Progenitor cell of endocrine pancreas (in vitro differentiated cells): Measurements from ENCODE around the gene PPP4R1. TPM values are rescaled to one million over a fixed set of nuclear protein-coding genes. Genes with fewer than 3 reads are reported as not detected.
"Not testable (repeated sequence)": the region's sequence is repeated elsewhere in the genome, so short reads cannot be mapped to it uniquely, and the experiment has no call there.

Experiments
- DNase-seq: peaks from one replicate; pipeline ENCODE4 v3.0.0; 2021; ENCODE audit warnings: low spot score; ENCODE audit not compliant: unreplicated experiment
- H3K27ac Mint-ChIP-seq: 2 replicates; pipeline ENCODE4 v1.8.0; 2021; ENCODE audit warnings: mild to moderate bottlenecking, moderate library complexity, mixed read lengths
- H3K27me3 Mint-ChIP-seq: 2 replicates; pipeline ENCODE4 v1.8.0; 2021; ENCODE audit warnings: mixed read lengths
- H3K36me3 Mint-ChIP-seq: 2 replicates; pipeline ENCODE4 v1.8.0; 2022; ENCODE audit warnings: mixed read lengths; ENCODE audit not compliant: insufficient read depth
- H3K4me1 Mint-ChIP-seq: 2 replicates; pipeline ENCODE4 v1.8.0; 2021; ENCODE audit warnings: low read depth, mixed read lengths
- H3K4me3 Mint-ChIP-seq: 2 replicates; pipeline ENCODE4 v1.8.0; 2021; ENCODE audit warnings: low read depth, mild to moderate bottlenecking, moderate library complexity, mixed read lengths
- H3K9me3 Mint-ChIP-seq: 2 replicates; pipeline ENCODE4 v1.8.0; 2021; ENCODE audit warnings: low read depth, mixed read lengths
- total RNA-seq: library from RNA; stranded (reverse); gene quantifications from 2 replicates; pipeline ENCODE4 v1.2.1, GENCODE V29; 2021
- TF ChIP-seq, protein P1 (sequence below): fragments of 200-600 bp; sonication (generic); IDR thresholded peaks from one replicate; pipeline ENCODE4 v1.5.0; 2021; ENCODE audit warnings: antibody characterized with exemption, mild to moderate bottlenecking; ENCODE audit not compliant: unreplicated experiment

The PPP4R1 gene
- total RNA-seq, 1 donor from 2014 or later = 169 TPM

GRCh38 chr18:9647496-9648323 is 33.4 kb upstream of the PPP4R1 start:
- Mint-ChIP-seq H3K4me1 (peaks cover 17% of the 10 kb centered on the region), H3K9me3 (no peaks in the 10 kb centered on the region), H3K27ac (no peak overlapping the region)

GRCh38 chr18:9643549-9643948 is 29.2 kb upstream of the PPP4R1 start:
- TF ChIP-seq, protein P1, sequence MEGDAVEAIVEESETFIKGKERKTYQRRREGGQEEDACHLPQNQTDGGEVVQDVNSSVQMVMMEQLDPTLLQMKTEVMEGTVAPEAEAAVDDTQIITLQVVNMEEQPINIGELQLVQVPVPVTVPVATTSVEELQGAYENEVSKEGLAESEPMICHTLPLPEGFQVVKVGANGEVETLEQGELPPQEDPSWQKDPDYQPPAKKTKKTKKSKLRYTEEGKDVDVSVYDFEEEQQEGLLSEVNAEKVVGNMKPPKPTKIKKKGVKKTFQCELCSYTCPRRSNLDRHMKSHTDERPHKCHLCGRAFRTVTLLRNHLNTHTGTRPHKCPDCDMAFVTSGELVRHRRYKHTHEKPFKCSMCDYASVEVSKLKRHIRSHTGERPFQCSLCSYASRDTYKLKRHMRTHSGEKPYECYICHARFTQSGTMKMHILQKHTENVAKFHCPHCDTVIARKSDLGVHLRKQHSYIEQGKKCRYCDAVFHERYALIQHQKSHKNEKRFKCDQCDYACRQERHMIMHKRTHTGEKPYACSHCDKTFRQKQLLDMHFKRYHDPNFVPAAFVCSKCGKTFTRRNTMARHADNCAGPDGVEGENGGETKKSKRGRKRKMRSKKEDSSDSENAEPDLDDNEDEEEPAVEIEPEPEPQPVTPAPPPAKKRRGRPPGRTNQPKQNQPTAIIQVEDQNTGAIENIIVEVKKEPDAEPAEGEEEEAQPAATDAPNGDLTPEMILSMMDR = no peak
- no peak for DNase-seq
- Mint-ChIP-seq H3K27me3 (no peaks in the 10 kb centered on the region), H3K4me3 (no peak overlapping the region), H3K4me1 (peaks cover 22% of the 10 kb centered on the region), H3K36me3 (no peaks in the 10 kb centered on the region), H3K27ac (peak overlapping the region; percentile 96), H3K9me3 (no peaks in the 10 kb centered on the region)

More at GRCh38 chr18:9647496-9648323, 33.4 kb upstream of the PPP4R1 start:
- no peaks in the 10 kb centered on the region for H3K36me3 Mint-ChIP-seq
- TF ChIP-seq, protein P1 = no peak
- H3K27me3 Mint-ChIP-seq = no peaks in the 10 kb centered on the region
- DNase-seq = no peak
- H3K4me3 Mint-ChIP-seq = no peak overlapping the region

DNA sequence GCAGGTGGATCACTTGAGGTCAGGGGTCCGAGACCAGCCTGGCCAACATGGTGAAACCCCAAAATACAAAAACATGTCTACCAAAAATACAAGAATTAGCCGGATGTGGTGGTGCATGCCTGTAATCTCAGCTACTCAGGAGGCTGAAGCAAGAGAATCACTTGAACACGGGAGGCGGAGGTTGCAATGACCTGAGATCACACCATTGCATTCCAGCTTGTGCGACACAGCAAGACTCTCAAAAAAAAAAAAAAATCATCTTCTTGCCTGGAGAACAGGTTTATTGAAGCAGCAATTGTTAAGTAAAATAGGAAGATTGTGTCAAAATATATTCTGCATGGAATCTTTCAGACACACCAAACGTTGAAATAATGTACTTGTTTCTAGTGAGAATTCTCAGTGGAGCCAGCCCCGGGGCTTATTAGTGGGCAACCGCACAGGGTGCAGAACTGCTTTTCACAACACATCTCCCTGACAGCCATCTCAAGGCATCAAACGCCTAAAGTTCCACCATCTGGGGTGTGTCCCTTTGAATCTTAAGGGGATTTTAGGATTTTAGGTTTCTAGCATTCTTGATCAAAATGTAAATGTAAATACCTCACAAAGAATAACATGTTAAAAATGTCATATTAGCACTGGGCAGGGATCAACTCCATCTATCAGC is 28.6 kb upstream of the PPP4R1 start:
- H3K4me1 Mint-ChIP-seq = peaks cover 21% of the 10 kb centered on the region
- H3K4me3 Mint-ChIP-seq = no peak overlapping the region
- TF ChIP-seq, protein P1 = no peak
- peak overlapping the region; percentile 96 for H3K27ac Mint-ChIP-seq
- no peak for DNase-seq
- no peaks in the 10 kb centered on the region for H3K27me3 Mint-ChIP-seq
- no peaks in the 10 kb centered on the region for H3K36me3 Mint-ChIP-seq
- no peaks in the 10 kb centered on the region for H3K9me3 Mint-ChIP-seq

DNA sequence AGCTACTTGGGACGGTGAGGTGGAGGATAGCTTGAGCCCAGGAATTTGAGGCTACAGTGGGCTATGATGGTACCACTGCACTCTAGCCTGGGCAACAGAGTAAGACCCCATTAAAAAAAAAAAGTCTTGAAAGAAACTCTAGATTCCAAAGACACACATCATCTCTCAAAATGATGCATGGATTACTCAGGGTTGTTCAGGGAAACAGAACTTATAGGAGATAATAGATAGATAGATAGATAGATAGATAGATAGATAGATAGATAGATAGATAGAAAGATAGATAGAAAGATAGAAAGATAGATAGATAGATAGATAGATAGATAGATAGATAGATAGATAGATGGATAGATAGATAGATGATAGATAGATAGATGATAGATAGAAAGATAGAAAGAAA is 26.7 kb upstream of the PPP4R1 start:
- not testable (repeated sequence) for H3K27ac Mint-ChIP-seq, DNase-seq, H3K4me3 Mint-ChIP-seq

DNA sequence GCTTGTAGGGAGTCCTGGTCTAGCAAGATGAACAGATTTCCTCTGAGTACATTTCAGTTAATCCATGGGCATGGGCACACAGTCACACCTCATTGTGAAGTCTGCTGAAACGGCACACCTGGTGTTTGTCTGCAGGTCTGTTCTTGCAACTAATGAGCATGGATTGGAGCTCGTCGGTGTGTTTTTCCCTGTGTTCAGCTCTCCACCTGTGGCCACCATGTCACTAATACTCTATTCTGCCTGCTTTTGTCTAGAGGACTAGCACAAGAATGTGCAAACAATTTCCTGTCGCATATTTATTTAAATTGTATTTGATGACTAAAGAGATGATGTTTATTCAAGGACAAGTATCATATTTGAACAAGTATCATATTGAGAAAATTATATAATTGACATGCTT is 24.5 kb upstream of the PPP4R1 start:
- Mint-ChIP-seq H3K9me3 (peaks cover 3% of the 10 kb centered on the region), H3K4me3 (no peak overlapping the region), H3K36me3 (no peaks in the 10 kb centered on the region), H3K27ac (peak overlapping the region; percentile 88), H3K4me1 (peaks cover 16% of the 10 kb centered on the region), H3K27me3 (no peaks in the 10 kb centered on the region)
- DNase-seq = no peak
- TF ChIP-seq, protein P1 = no peak

More for the DNA sequence above, 26.7 kb upstream of the PPP4R1 start:
- not testable (repeated sequence) for H3K27me3 Mint-ChIP-seq, H3K9me3 Mint-ChIP-seq, H3K36me3 Mint-ChIP-seq
- H3K4me1 Mint-ChIP-seq = peaks cover 18% of the 10 kb centered on the region
